Upper lobe of left lung (tissue), 4 donors: Measurements from ENCODE around the gene BFSP2.

Experiments
- POLR2A ChIP-seq, 4 donors: fragments of 450-650 bp; IDR thresholded peaks; one replicate each; pipeline ENCODE4 v1.5.1; 2016 to 2017; ENCODE audit warnings: antibody characterized with exemption in 4 of 4, mild to moderate bottlenecking in 2 of 4
- TF ChIP-seq, protein P1 (sequence below), 6 experiments: fragments of 450-650 bp in 4 of 6; fragments of 200-600 bp in 2 of 6; sonication (generic) in 2 of 6; IDR thresholded peaks; one replicate each; pipeline ENCODE4 v1.5.1; 2016 to 2019; ENCODE audit warnings: antibody characterized with exemption in 6 of 6

DNA sequence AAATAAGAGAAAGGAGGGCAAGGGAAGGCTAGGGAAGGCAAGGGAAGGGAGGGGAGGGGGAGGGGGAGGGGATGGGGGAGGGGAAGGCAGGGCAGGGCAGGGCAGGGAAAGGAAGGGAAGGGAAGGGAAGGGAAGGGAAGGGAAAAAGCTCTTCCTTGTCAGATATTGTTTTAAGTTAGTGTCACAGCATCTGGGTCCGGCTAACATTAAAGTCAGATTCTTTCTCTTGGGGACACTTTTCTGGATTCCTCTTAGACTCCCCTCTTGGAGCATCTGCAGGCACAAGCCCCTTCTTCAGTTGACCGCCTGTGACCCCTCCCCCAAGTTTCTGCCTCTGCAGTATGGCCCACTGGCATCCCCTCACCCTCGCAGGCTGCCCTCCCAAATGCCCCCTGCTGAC is 26.0 kb downstream of the BFSP2 start:
- TF ChIP-seq, protein P1, sequence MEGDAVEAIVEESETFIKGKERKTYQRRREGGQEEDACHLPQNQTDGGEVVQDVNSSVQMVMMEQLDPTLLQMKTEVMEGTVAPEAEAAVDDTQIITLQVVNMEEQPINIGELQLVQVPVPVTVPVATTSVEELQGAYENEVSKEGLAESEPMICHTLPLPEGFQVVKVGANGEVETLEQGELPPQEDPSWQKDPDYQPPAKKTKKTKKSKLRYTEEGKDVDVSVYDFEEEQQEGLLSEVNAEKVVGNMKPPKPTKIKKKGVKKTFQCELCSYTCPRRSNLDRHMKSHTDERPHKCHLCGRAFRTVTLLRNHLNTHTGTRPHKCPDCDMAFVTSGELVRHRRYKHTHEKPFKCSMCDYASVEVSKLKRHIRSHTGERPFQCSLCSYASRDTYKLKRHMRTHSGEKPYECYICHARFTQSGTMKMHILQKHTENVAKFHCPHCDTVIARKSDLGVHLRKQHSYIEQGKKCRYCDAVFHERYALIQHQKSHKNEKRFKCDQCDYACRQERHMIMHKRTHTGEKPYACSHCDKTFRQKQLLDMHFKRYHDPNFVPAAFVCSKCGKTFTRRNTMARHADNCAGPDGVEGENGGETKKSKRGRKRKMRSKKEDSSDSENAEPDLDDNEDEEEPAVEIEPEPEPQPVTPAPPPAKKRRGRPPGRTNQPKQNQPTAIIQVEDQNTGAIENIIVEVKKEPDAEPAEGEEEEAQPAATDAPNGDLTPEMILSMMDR (IDR thresholded peaks at IDR 0.05), result no peak
- TF ChIP-seq POLR2A (IDR thresholded peaks at IDR 0.05), result no peak
